ENCODE results near the gene ANKRD11.
A peak's percentile ranks its signal among the peaks of the same experiment; 100 is the strongest.
"Not testable (repeated sequence)": the region's sequence is repeated elsewhere in the genome, so short reads cannot be mapped to it uniquely, and the experiment has no call there.

The ANKRD11 gene

DNA sequence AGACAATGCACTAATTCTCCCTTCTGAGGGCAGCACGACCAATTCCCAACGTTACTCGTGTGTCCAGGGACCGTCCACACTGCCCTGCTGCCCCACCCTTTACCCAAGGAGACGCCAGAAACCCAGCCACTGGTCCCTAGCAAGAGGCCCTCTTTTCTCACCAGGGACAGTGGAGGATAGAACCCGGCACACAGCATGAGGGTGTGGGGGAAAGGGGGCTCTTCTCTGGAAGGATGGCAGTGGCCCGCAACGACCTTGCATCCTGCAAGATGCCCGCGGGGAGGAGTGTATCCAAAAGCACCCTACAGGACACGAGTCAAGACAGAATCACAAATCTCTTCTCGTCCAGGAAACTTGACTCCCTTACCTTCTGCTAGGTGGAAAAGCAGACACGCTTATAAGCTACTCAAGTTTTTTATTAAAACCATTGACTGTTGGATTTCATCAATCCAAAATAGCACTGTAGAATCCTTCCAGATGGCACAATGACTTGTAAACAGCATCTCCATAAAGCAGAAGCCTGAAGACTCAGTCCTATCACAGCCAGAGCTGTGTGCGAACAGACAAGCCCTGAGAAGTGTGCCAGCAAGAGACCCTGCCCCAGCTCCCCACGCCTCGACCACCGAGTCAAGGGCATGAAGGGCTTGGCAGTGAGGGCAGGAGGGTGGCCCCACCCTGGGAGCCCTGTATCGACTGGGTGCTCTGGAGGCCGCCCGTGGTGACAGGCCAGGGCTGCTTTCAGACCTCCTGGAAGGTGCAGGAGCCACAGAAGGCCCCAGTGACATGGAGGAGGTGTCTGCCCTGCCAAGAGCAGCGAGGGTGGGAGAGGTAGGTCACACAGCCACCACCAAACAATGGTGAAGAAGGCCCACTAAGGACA lies 103.8 kb downstream of the ANKRD11 start:
- in situ Hi-C loops (cut with HindIII; ENCODE audit: low sequenced_read_pairs), result no loop called here
- no peak for DNase-seq (ENCODE audit: low read depth, low spot score)
- TF ChIP-seq CTCF (IDR thresholded peaks at IDR 0.05; ENCODE audit: low read depth, low read length), result no peak

GRCh38 chr16:89385712-89386111 lies 104.6 kb downstream of the ANKRD11 start:
- no peak for TF ChIP-seq CTCF (IDR thresholded peaks at IDR 0.05; ENCODE audit: low read depth, low read length)
- in situ Hi-C loops (cut with HindIII; ENCODE audit: low sequenced_read_pairs), result no loop called here
- H3K4me3 ChIP-seq (ENCODE audit: low read depth, low read length), result no peak overlapping the region
- no peak for DNase-seq (ENCODE audit: low read depth, low spot score)

More for the DNA sequence above, 103.8 kb downstream of the ANKRD11 start:
- no peak overlapping the region for H3K4me3 ChIP-seq (ENCODE audit: low read depth, low read length)

DNA sequence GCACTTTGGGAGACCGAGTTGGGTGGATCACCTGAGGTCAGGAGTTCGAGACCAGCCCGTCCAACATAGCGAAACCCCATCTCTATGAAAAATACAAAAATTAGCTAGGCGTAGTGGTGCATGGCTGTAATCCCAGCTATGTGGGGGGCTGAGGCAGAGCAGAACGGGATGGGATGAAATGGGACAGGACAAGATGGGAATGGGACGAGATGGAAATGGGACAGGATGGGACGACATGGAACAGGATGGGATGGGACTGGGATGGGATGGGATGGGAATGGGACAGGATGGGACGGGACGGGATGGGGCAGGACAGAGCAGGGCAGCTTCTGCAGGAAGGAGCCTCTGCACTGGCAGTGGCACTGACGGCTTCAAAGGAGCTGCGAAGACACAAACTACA lies 106.1 kb downstream of the ANKRD11 start:
- no peak for DNase-seq (ENCODE audit: low read depth, low spot score)
- H3K4me3 ChIP-seq (ENCODE audit: low read depth, low read length), result no peak overlapping the region
- in situ Hi-C loops (cut with HindIII; ENCODE audit: low sequenced_read_pairs), result no loop called here
- no peak for TF ChIP-seq CTCF (IDR thresholded peaks at IDR 0.05; ENCODE audit: low read depth, low read length)

DNA sequence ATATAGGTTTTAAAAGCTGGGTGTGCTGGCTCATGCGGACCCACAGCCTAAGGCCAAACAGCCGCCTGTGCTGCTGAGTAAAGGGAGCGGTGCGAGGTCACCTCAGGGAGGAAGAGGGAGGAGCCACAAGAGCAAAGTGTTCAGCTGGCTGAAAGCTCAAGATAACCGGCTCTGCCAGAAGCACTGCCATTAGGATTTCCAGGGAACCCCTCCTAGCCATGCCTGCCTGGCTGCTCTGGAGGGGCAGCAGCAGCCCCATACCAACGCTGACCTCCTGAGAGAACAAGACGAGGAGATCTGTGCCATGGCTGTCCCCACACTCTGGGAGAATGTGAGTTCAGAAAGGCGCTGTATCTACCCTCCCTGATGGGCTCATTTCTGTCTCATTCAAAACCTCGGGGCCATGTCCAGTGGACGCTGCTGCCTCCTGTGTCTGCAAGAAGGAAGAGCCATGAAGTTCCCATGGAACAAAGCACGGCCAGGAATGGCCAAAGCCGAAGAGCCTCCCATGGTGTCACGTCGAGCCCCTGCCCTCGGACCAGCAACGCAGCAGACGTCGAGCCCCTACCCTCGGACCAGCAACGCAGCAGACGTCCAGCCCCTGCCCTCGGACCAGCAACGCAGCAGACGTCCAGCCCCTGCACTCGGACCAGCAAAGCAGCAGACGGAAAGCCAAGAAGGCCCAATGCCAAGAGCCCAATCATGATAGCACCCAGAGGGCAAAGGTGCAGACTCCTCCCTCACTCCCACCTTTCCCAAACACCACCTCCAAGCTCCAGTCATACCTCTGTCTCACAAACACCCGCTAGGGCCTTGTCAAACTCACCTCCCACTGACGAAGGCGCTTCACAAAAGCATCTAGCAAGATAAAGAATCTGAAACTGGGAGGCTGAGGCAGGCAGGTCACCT lies 107.0 kb downstream of the ANKRD11 start:
- no peak for DNase-seq (ENCODE audit: low read depth, low spot score)
- in situ Hi-C loops (cut with HindIII; ENCODE audit: low sequenced_read_pairs), result no loop called here
- H3K4me3 ChIP-seq (ENCODE audit: low read depth, low read length), result no peak overlapping the region
- TF ChIP-seq CTCF (IDR thresholded peaks at IDR 0.05; ENCODE audit: low read depth, low read length), result peak; percentile 32

DNA sequence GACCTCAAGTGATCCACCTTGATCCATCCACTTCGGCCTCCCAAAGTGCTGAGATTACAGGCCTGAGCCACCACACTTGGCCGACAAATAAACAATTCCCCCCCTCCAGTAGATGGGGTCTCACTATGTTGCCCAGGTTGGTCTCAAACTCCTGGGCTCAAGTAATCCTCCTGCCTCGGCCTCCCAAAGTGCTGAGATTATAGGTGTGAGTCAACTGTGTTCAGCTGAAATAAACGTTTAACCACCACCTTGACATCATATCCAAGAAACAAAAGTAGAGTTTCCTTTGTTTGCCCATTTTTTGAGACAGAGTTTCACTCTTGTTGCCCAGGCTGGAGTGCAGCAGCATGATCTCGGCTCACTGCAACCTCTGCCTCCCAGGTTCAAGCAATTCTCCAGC lies 107.8 kb downstream of the ANKRD11 start:
- DNase-seq (ENCODE audit: low read depth, low spot score); in situ Hi-C loops (cut with HindIII; ENCODE audit: low sequenced_read_pairs); H3K4me3 ChIP-seq (ENCODE audit: low read depth, low read length): not testable (repeated sequence)

DNA sequence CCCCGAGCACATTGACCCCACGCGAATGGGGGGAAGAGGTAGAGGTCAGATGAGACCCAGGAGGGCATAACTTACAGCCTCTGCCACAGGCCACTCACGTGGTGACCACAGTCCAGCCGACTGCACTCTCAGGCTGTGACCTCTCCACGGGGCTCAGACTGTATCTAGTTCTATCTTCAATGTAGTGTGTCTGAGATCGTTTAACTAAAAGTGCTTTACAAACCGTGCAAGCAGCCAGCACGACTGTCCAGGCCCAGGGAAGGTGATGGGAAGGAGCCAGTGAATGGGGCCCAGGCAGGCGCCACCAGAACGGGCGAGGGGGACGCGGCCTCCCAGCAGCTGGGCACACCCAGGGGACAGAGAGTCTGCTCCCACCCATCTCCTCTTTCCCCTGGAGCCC lies 108.6 kb downstream of the ANKRD11 start:
- DNase-seq (ENCODE audit: low read depth, low spot score), result no peak
- no peak overlapping the region for H3K4me3 ChIP-seq (ENCODE audit: low read depth, low read length)
- in situ Hi-C loops (cut with HindIII; ENCODE audit: low sequenced_read_pairs), result no loop called here
- TF ChIP-seq CTCF (IDR thresholded peaks at IDR 0.05; ENCODE audit: low read depth, low read length), result no peak

- no peak for TF ChIP-seq CTCF (IDR thresholded peaks at IDR 0.05; ENCODE audit: low read depth, low read length)
- H3K4me3 ChIP-seq (ENCODE audit: low read depth, low read length), result no peak overlapping the region
- in situ Hi-C loops (cut with HindIII; ENCODE audit: low sequenced_read_pairs), result no loop called here
- no peak for DNase-seq (ENCODE audit: low read depth, low spot score)
Observed at GRCh38 chr16:89380681-89381080, 109.7 kb downstream of the ANKRD11 start.

Measured in astrocyte of the spinal cord (primary cell).